DMS153 treated with DMSO at 0.1 percent for 48 hours (cell line): ENCODE results near the gene PTS.

Experiments used
- DNase-seq: peaks from one replicate; lab custom pipeline; 2025; ENCODE audit not compliant: unreplicated experiment; lab: John Stamatoyannopoulos, UW

PTS gene

GRCh38 chr11:112260490-112260889 lies 34.3 kb downstream of the PTS start, which contains the start of gene PLET1:
Gene PLET1 (minus strand): TSS chr11:112260860. CDS start chr11:112260589, 271 bp downstream.
- no peak for DNase-seq

GRCh38 chr11:112265659-112266409 lies 39.6 kb downstream of the PTS start:
- DNase-seq, result no peak

- DNase-seq, result no peak
These were observed 40.2 kb downstream of the PTS start for GRCh38 chr11:112266410-112266778.

GRCh38 chr11:112267188-112267591 lies 41.0 kb downstream of the PTS start:
- DNase-seq, result no peak

GRCh38 chr11:112268406-112268805 lies 42.2 kb downstream of the PTS start:
- no peak for DNase-seq

- DNase-seq, result no peak
These were observed 42.9 kb downstream of the PTS start for GRCh38 chr11:112269139-112269538.

- peak; percentile 15 for DNase-seq
These were observed 44.4 kb downstream of the PTS start for GRCh38 chr11:112270551-112271180.

- DNase-seq, result no peak
These were observed 45.0 kb downstream of the PTS start for GRCh38 chr11:112271242-112271641.

- DNase-seq, result no peak
These were observed 46.8 kb downstream of the PTS start for GRCh38 chr11:112273066-112273465.

GRCh38 chr11:112274007-112274783 lies 48.0 kb downstream of the PTS start:
- DNase-seq, result no peak

GRCh38 chr11:112277029-112277428 lies 50.8 kb downstream of the PTS start:
- no peak for DNase-seq

- DNase-seq, result no peak
These were observed 51.7 kb downstream of the PTS start for GRCh38 chr11:112277941-112278340.

GRCh38 chr11:112278803-112279202 lies 52.6 kb downstream of the PTS start:
- DNase-seq, result no peak

- no peak for DNase-seq
These were observed 53.7 kb downstream of the PTS start for GRCh38 chr11:112279901-112280267.

- peak; percentile 84 for DNase-seq
These were observed 54.3 kb downstream of the PTS start for GRCh38 chr11:112280268-112281126.

- no peak for DNase-seq
These were observed 55.5 kb downstream of the PTS start for GRCh38 chr11:112281726-112282125.
